Measurements from ENCODE around the gene ZNF133. TPM values are rescaled to one million over a fixed set of nuclear protein-coding genes. Genes with fewer than 3 reads are reported as not detected.
"Not testable (repeated sequence)": the region's sequence is repeated elsewhere in the genome, so short reads cannot be mapped to it uniquely, and the experiment has no call there.

The ZNF133 gene
- 10 to 100 TPM in 2 of 4 donors, 1 to 10 TPM in 2; 7.5 to 19.6 (median 10.9) TPM for polyA plus RNA-seq
- long read RNA-seq, donor 1, partial matches to known transcripts = 0 of 1 reads
- long read RNA-seq, donor 1, other reads (novel, unspliced or antisense) = 0 of 1 reads
- long read RNA-seq, donor 2 = 0 reads
- long read RNA-seq, donor 3, partial matches to known transcripts = 5 of 5 reads
- long read RNA-seq, donor 3, other reads (novel, unspliced or antisense) = 0 of 5 reads
- long read RNA-seq, donor 4 = 0 reads
- long read RNA-seq, donor 5 = 0 reads
- long read RNA-seq, donor 6, partial matches to known transcripts = 0 of 1 reads
- long read RNA-seq, donor 6, other reads (novel, unspliced or antisense) = 0 of 1 reads
- long read RNA-seq, donor 7, partial matches to known transcripts = 0 of 1 reads
- long read RNA-seq, donor 7, other reads (novel, unspliced or antisense) = 0 of 1 reads
- long read RNA-seq, donor 8 = 0 reads
- long read RNA-seq, donor 9 = 0 reads
- long read RNA-seq, donor 10, partial matches to known transcripts = 0 of 4 reads
- long read RNA-seq, donor 10, other reads (novel, unspliced or antisense) = 0 of 4 reads

GRCh38 chr20:18287915-18288748 lies at the start of gene ZNF133:
Gene ZNF133, plus strand, starts transcription at chr20:18288527. Its CDS starts 17,160 bp downstream, at chr20:18305687.
- H3K36me3 ChIP-seq (ENCODE audit: control insufficient read depth in 3 of 3, insufficient read depth in 2 of 3, low read depth in 1 of 3, low read length in 3 of 3) = peaks cover 0 to 2% (median under 1%) of the 10 kb centered on the region in 3 donors
- H3K27ac ChIP-seq (ENCODE audit: low read depth in 1 of 3, low read length in 2 of 3) = peak within 1 kb of the TSS; percentile 68 to 99 (median 94)
- H3K4me3 ChIP-seq (ENCODE audit: low read depth in 1 of 3, low read length in 3 of 3) = peak within 1 kb of the TSS; percentile 67 to 85 (median 83)
- H3K4me1 ChIP-seq (ENCODE audit: control insufficient read depth in 3 of 3, insufficient read depth in 2 of 3, low read depth in 1 of 3, low read length in 2 of 3) = peaks cover 0 to 10% (median 6%) of the 10 kb centered on the region in 3 donors
- DNase-seq (peak; percentile 97 to 100), FAIRE-seq (no peak)
- WGBS, 3 donors = 0% methylated on average over 59 to 63 of the region's 63 CpGs
- H3K27me3 ChIP-seq (ENCODE audit: control insufficient read depth in 3 of 3, insufficient read depth in 3 of 3, low read length in 3 of 3) = peaks cover 0 to 6% (median 5%) of the 10 kb centered on the region in 3 donors
- peaks cover 0 to 11% of the 10 kb centered on the region in 2 donors for H3K9me3 ChIP-seq (ENCODE audit: control insufficient read depth in 2 of 2, insufficient read depth in 1 of 2, low read depth in 1 of 2, low read length in 1 of 2)

- no peak overlapping the region for H3K4me3 ChIP-seq (ENCODE audit: low read depth in 1 of 3, low read length in 3 of 3)
- no peaks in the 10 kb centered on the region for H3K4me1 ChIP-seq (ENCODE audit: control insufficient read depth in 3 of 3, insufficient read depth in 2 of 3, low read depth in 1 of 3, low read length in 2 of 3)
- H3K27ac ChIP-seq (ENCODE audit: low read depth in 1 of 3, low read length in 2 of 3) = no peak overlapping the region
- FAIRE-seq (no peak), DNase-seq (no peak)
- peaks cover 0 to 2% (median 0%) of the 10 kb centered on the region in 3 donors for H3K27me3 ChIP-seq (ENCODE audit: control insufficient read depth in 3 of 3, insufficient read depth in 3 of 3, low read length in 3 of 3)
- 83 to 88% (median 85%) methylated on average over 1 of the region's 1 CpG for WGBS, 3 donors
- no peaks in the 10 kb centered on the region for H3K36me3 ChIP-seq (ENCODE audit: control insufficient read depth in 3 of 3, insufficient read depth in 2 of 3, low read depth in 1 of 3, low read length in 3 of 3)
- no peaks in the 10 kb centered on the region for H3K9me3 ChIP-seq (ENCODE audit: control insufficient read depth in 2 of 2, insufficient read depth in 1 of 2, low read depth in 1 of 2, low read length in 1 of 2)
Measured at GRCh38 chr20:18240997-18241396, 47.3 kb upstream of the ZNF133 start.

- H3K36me3 ChIP-seq (ENCODE audit: control insufficient read depth in 3 of 3, insufficient read depth in 2 of 3, low read depth in 1 of 3, low read length in 3 of 3) = no peaks in the 10 kb centered on the region
- no peaks in the 10 kb centered on the region for H3K27me3 ChIP-seq (ENCODE audit: control insufficient read depth in 3 of 3, insufficient read depth in 3 of 3, low read length in 3 of 3)
- H3K4me3 ChIP-seq (ENCODE audit: low read depth in 1 of 3, low read length in 3 of 3) = no peak overlapping the region
- no peaks in the 10 kb centered on the region for H3K9me3 ChIP-seq (ENCODE audit: control insufficient read depth in 2 of 2, insufficient read depth in 1 of 2, low read depth in 1 of 2, low read length in 1 of 2)
- DNase-seq (no peak), FAIRE-seq (no peak)
- 13 to 39% (median 23%) methylated on average over 1 of the region's 1 CpG for WGBS, 3 donors
- H3K27ac ChIP-seq (ENCODE audit: low read depth in 1 of 3, low read length in 2 of 3) = no peak overlapping the region
- H3K4me1 ChIP-seq (ENCODE audit: control insufficient read depth in 3 of 3, insufficient read depth in 2 of 3, low read depth in 1 of 3, low read length in 2 of 3) = no peaks in the 10 kb centered on the region
Measured at GRCh38 chr20:18243802-18244201, 44.5 kb upstream of the ZNF133 start.

- not testable (repeated sequence) for H3K4me1 ChIP-seq (ENCODE audit: control insufficient read depth in 3 of 3, insufficient read depth in 2 of 3, low read depth in 1 of 3, low read length in 2 of 3); H3K4me3 ChIP-seq (ENCODE audit: low read depth in 1 of 3, low read length in 3 of 3); H3K9me3 ChIP-seq (ENCODE audit: control insufficient read depth in 2 of 2, insufficient read depth in 1 of 2, low read depth in 1 of 2, low read length in 1 of 2); H3K27me3 ChIP-seq (ENCODE audit: control insufficient read depth in 3 of 3, insufficient read depth in 3 of 3, low read length in 3 of 3); H3K27ac ChIP-seq (ENCODE audit: low read depth in 1 of 3, low read length in 2 of 3); DNase-seq; FAIRE-seq; H3K36me3 ChIP-seq (ENCODE audit: control insufficient read depth in 3 of 3, insufficient read depth in 2 of 3, low read depth in 1 of 3, low read length in 3 of 3)
- WGBS, 3 donors = 90 to 97% (median 94%) methylated on average over 3 of the region's 4 CpGs
Measured at GRCh38 chr20:18248545-18248944, 39.8 kb upstream of the ZNF133 start.

GRCh38 chr20:18250217-18250616 lies 38.1 kb upstream of the ZNF133 start:
- DNase-seq (peak; percentile 53 to 65), FAIRE-seq (no peak)

GRCh38 chr20:18252597-18253451 lies 35.5 kb upstream of the ZNF133 start:
- no peak overlapping the region for H3K4me3 ChIP-seq (ENCODE audit: low read depth in 1 of 3, low read length in 3 of 3)
- no peaks in the 10 kb centered on the region for H3K36me3 ChIP-seq (ENCODE audit: control insufficient read depth in 3 of 3, insufficient read depth in 2 of 3, low read depth in 1 of 3, low read length in 3 of 3)
- H3K27ac ChIP-seq (ENCODE audit: low read depth in 1 of 3, low read length in 2 of 3) = no peak overlapping the region
- H3K4me1 ChIP-seq (ENCODE audit: control insufficient read depth in 3 of 3, insufficient read depth in 2 of 3, low read depth in 1 of 3, low read length in 2 of 3) = peaks cover 0 to 9% (median 0%) of the 10 kb centered on the region in 3 donors
- DNase-seq = peak in 1 of 2 donors; percentile 16
- no peaks in the 10 kb centered on the region for H3K9me3 ChIP-seq (ENCODE audit: control insufficient read depth in 2 of 2, insufficient read depth in 1 of 2, low read depth in 1 of 2, low read length in 1 of 2)
- FAIRE-seq = no peak
- WGBS, 3 donors = 58 to 75% (median 67%) methylated on average over 20 of the region's 20 CpGs
- H3K27me3 ChIP-seq (ENCODE audit: control insufficient read depth in 3 of 3, insufficient read depth in 3 of 3, low read length in 3 of 3) = no peaks in the 10 kb centered on the region

More at GRCh38 chr20:18250217-18250616, 38.1 kb upstream of the ZNF133 start:
- peaks cover 0 to 9% (median 0%) of the 10 kb centered on the region in 3 donors for H3K4me1 ChIP-seq (ENCODE audit: control insufficient read depth in 3 of 3, insufficient read depth in 2 of 3, low read depth in 1 of 3, low read length in 2 of 3)
- WGBS, 3 donors = 71 to 83% (median 80%) methylated on average over 3 of the region's 3 CpGs
- no peaks in the 10 kb centered on the region for H3K27me3 ChIP-seq (ENCODE audit: control insufficient read depth in 3 of 3, insufficient read depth in 3 of 3, low read length in 3 of 3)
- no peaks in the 10 kb centered on the region for H3K36me3 ChIP-seq (ENCODE audit: control insufficient read depth in 3 of 3, insufficient read depth in 2 of 3, low read depth in 1 of 3, low read length in 3 of 3)
- H3K27ac ChIP-seq (ENCODE audit: low read depth in 1 of 3, low read length in 2 of 3) = peak overlapping the region in 1 of 3 donors; percentile 49
- no peaks in the 10 kb centered on the region for H3K9me3 ChIP-seq (ENCODE audit: control insufficient read depth in 2 of 2, insufficient read depth in 1 of 2, low read depth in 1 of 2, low read length in 1 of 2)
- H3K4me3 ChIP-seq (ENCODE audit: low read depth in 1 of 3, low read length in 3 of 3) = no peak overlapping the region

- H3K27ac ChIP-seq (ENCODE audit: low read depth in 1 of 3, low read length in 2 of 3) = no peak overlapping the region
- FAIRE-seq (no peak), DNase-seq (no peak)
- no peaks in the 10 kb centered on the region for H3K36me3 ChIP-seq (ENCODE audit: control insufficient read depth in 3 of 3, insufficient read depth in 2 of 3, low read depth in 1 of 3, low read length in 3 of 3)
- WGBS, 3 donors = 56 to 82% (median 65%) methylated on average over 3 of the region's 3 CpGs
- H3K4me1 ChIP-seq (ENCODE audit: control insufficient read depth in 3 of 3, insufficient read depth in 2 of 3, low read depth in 1 of 3, low read length in 2 of 3) = peaks cover 0 to 6% (median 0%) of the 10 kb centered on the region in 3 donors
- no peak overlapping the region for H3K4me3 ChIP-seq (ENCODE audit: low read depth in 1 of 3, low read length in 3 of 3)
- H3K27me3 ChIP-seq (ENCODE audit: control insufficient read depth in 3 of 3, insufficient read depth in 3 of 3, low read length in 3 of 3) = no peaks in the 10 kb centered on the region
- H3K9me3 ChIP-seq (ENCODE audit: control insufficient read depth in 2 of 2, insufficient read depth in 1 of 2, low read depth in 1 of 2, low read length in 1 of 2) = no peaks in the 10 kb centered on the region
Measured at GRCh38 chr20:18254615-18255014, 33.7 kb upstream of the ZNF133 start.

Data from small intestine (tissue), 16 donors.